Adrenal gland (tissue), 12 donors: Measurements from ENCODE around the gene RHBDL1. TPM values are rescaled to one million over a fixed set of nuclear protein-coding genes. Genes with fewer than 3 reads are reported as not detected.
A peak's percentile ranks its signal among the peaks of the same experiment; 100 is the strongest.

Source experiments
- DNase-seq, 7 donors: peaks; one replicate each; pipeline ENCODE4 v3.0.0-alpha.2; 2019 to 2020
- H3K27ac ChIP-seq, 5 donors: fragments of 200-600 bp; sonication (generic) in 4 of 5; 1 replicate in 3 of 5; 2 replicates in 2 of 5; pipeline versions ENCODE4 v1.5.1 to v1.8.0; 2016 to 2020; ENCODE audit warnings: mild to moderate bottlenecking in 1 of 5
- H3K27me3 ChIP-seq: fragments of 200-600 bp; 2 replicates; pipeline ENCODE4 v1.8.0; 2021
- H3K36me3 ChIP-seq, 2 donors: fragments of 200-600 bp; replicated peaks in 1 of 2; 1 replicate in 1 of 2; 2 replicates in 1 of 2; pipeline versions ENCODE4 v1.5.1 to v1.8.0; 2018 to 2022
- H3K4me1 ChIP-seq, 2 donors: fragments of 200-600 bp; replicated peaks in 1 of 2; 1 replicate in 1 of 2; 2 replicates in 1 of 2; pipeline versions ENCODE4 v1.5.1 to v1.8.0; 2018 to 2021
- H3K4me3 ChIP-seq, 4 donors: fragments of 200-600 bp; sonication (generic) in 3 of 4; one replicate each; pipeline ENCODE4 v1.5.1; 2016 to 2018
- H3K9me3 ChIP-seq, 3 donors: fragments of 200-600 bp; sonication (generic) in 1 of 3; replicated peaks in 1 of 3; 1 replicate in 2 of 3; 2 replicates in 1 of 3; pipeline versions ENCODE4 v1.5.1 to v1.8.0; 2016 to 2021
- POLR2A ChIP-seq, 2 donors: fragments of 450-650 bp; IDR thresholded peaks; one replicate each; pipeline ENCODE4 v1.6.1; 2017; ENCODE audit warnings: antibody characterized with exemption in 2 of 2, mild to moderate bottlenecking in 2 of 2, moderate library complexity in 1 of 2
- WGBS, 4 donors: extraction: QIAGEN DNeasy Blood & Tissue Kit in 2 of 4; methylation state at CpG; one replicate each; pipeline versions ENCODE4 v1.1.5 to v1.1.7; 2013 to 2017; 5-methylcytosine and 5-hydroxymethylcytosine counted together
- intact Hi-C, 2 donors: fragments of 100-400 bp; cut with DNase I; formaldehyde crosslinking; loops; one replicate each; pipeline versions ENCODE4 v1.14.1 to v1.15.0; 2022 to 2023
- polyA plus RNA-seq, 3 donors: library from polyadenylated mRNA; stranded (reverse); fragments of 200-250 nt in 2 of 3; fragments of 350-450 nt in 1 of 3; fragmentation: Illumina TruSeq in 1 of 3; extraction: RNeasy Lipid Tissue Mini Kit (QIAGEN cat#74804) in 1 of 3; gene quantifications; one replicate each; pipeline ENCODE4 v1.2.3, GENCODE V29; 2013 to 2014
- total RNA-seq, 9 donors: library from RNA; depleted of rRNA in 4 of 9; stranded (reverse); fragments of >200 nt in 4 of 9; fragments of 120-200 nt in 1 of 9; fragmentation: NEBNext Ultra II Directional in 1 of 9; extraction: Animal tissue kit (Norgen Biotek cat#: 25700) in 1 of 9; gene quantifications; one replicate each; pipeline versions ENCODE4 v1.1.0 to v1.2.4, GENCODE V29; 2013 to 2023
- TF ChIP-seq, protein P1 (sequence below), 6 experiments: fragments of 450-650 bp in 4 of 6; fragments of 200-600 bp in 2 of 6; sonication (generic) in 1 of 6; IDR thresholded peaks; 1 replicate in 5 of 6; 2 replicates in 1 of 6; pipeline versions ENCODE4 v1.5.1 to v1.8.0; 2016 to 2021; ENCODE audit warnings: antibody characterized with exemption in 6 of 6, mild to moderate bottlenecking in 2 of 6, moderate library complexity in 1 of 6
- donor health status: healthy with polysubstance abuse.
- donor health status: Bipolar disorder and iron deficiency.
- donor health status: DM: yes; HTN: yes; CAD: no.
- donor health status: DM: no; HTN: no; CAD: no.
- donor health status: DM: no; HTN: no; CAD: no.
- donor health status: DM: yes; HTN: yes; CAD: no.

RHBDL1 gene
- total and polyA plus RNA-seq, 12 donors, result 0.13 to 21.1 (median 3.8) TPM

DNA sequence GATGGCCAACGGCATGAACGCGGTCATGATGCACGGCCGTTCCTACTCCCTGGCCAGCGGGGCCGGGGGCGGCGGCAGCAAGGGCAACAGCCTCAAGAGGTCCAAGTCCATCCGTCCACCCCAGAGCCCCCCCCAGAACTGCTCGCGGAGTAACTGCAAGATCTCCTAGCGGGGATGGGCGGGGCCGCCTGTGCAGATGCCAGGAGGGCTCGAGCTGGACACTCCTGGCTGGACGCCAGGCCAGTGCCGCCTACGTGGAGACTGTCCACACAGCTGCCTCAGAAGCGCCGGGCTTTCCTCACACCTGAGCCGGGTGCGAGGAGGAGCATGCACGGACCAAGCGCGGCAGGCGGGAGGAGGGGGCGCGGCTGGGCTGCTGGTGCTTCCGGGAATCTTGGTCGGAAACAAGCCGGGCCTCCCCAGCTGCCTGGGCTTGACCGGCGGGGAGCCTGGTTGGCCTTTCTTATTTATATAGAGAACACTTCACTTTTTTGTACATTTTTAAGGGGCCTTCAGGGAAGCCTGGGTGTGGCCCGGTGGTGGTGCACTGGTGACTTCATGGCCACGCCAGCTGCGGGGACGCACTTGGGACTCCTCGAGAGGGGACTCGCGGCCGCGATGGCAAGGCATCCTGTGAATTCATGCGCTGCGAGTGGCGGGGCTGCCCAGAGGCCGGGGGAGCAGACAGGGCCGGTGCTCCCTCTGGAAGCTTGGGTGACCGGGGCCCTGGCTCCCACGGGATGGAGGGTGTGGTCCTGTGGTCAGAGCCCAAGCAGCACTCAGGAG, 47.8 kb upstream of the RHBDL1 start:
- peaks cover 0 to 16% of the 10 kb centered on the region in 2 donors for H3K36me3 ChIP-seq
- DNase-seq, result peak in 5 of 7 donors; percentile 48 to 67 (median 52)
- no peaks in the 10 kb centered on the region for H3K9me3 ChIP-seq
- 86 to 96% (median 88%) methylated on average over 9 to 50 of the region's 50 CpGs for WGBS, 4 donors
- H3K27ac ChIP-seq, result peak overlapping the region in 2 of 5 donors; percentile 87 to 89
- H3K27me3 ChIP-seq, result no peaks in the 10 kb centered on the region
- TF ChIP-seq POLR2A (IDR thresholded peaks at IDR 0.05), result no peak
- TF ChIP-seq, protein P1, sequence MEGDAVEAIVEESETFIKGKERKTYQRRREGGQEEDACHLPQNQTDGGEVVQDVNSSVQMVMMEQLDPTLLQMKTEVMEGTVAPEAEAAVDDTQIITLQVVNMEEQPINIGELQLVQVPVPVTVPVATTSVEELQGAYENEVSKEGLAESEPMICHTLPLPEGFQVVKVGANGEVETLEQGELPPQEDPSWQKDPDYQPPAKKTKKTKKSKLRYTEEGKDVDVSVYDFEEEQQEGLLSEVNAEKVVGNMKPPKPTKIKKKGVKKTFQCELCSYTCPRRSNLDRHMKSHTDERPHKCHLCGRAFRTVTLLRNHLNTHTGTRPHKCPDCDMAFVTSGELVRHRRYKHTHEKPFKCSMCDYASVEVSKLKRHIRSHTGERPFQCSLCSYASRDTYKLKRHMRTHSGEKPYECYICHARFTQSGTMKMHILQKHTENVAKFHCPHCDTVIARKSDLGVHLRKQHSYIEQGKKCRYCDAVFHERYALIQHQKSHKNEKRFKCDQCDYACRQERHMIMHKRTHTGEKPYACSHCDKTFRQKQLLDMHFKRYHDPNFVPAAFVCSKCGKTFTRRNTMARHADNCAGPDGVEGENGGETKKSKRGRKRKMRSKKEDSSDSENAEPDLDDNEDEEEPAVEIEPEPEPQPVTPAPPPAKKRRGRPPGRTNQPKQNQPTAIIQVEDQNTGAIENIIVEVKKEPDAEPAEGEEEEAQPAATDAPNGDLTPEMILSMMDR (IDR thresholded peaks at IDR 0.05), result no peak
- intact Hi-C loops, result no loop called here
- H3K4me1 ChIP-seq, result peaks cover 7 to 20% of the 10 kb centered on the region in 2 donors
- H3K4me3 ChIP-seq, result no peak overlapping the region

DNA sequence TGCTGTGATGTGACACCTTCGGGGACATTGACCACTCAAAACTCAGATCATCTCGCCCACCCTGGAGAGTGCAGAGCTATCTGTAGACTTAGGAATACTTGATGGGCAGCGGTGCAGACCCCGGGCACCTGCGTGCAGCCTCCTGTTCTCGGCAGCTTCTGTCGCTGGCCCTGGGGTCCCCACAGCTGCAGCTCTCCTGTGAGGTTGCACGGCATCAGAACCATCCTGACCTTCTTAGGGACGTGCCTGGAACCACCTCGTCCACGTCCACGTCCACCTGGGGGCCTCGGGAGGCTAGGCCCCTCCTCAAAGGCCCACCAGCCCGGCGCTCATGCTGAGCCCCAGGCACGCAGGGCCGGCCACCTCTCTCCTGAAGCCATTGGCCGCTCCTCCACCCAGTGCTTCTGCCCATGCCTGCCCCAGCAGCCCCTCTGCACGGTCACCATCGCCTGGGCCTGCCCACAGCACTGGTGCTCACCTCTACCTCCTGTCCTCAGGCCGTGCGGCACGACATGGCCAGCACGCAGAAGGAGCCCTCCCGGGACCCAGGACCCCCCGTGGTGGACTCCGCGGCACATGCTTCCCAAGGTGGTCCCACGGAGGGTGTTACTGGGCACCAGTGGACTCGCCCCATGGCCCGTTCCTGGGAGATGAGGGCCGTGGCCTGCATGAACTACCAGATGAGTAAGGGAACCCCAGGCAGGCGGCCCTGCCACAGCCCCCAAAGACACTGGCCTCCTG, 47.0 kb upstream of the RHBDL1 start:
- intact Hi-C loops, result no loop called here
- 92 to 95% (median 93%) methylated on average over 21 to 33 of the region's 33 CpGs for whole genome bisulfite sequencing, 4 donors
- Histone ChIP-seq H3K36me3 (peaks cover 0 to 16% of the 10 kb centered on the region in 2 donors), H3K27ac (no peak overlapping the region), H3K27me3 (no peaks in the 10 kb centered on the region), H3K4me3 (no peak overlapping the region), H3K9me3 (no peaks in the 10 kb centered on the region), H3K4me1 (peaks cover 7 to 20% of the 10 kb centered on the region in 2 donors)
- peak in 1 of 7 donors; percentile 51 for DNase-seq
- no peak for TF ChIP-seq POLR2A (IDR thresholded peaks at IDR 0.05)
- TF ChIP-seq, protein P1 (IDR thresholded peaks at IDR 0.05), result no peak

DNA sequence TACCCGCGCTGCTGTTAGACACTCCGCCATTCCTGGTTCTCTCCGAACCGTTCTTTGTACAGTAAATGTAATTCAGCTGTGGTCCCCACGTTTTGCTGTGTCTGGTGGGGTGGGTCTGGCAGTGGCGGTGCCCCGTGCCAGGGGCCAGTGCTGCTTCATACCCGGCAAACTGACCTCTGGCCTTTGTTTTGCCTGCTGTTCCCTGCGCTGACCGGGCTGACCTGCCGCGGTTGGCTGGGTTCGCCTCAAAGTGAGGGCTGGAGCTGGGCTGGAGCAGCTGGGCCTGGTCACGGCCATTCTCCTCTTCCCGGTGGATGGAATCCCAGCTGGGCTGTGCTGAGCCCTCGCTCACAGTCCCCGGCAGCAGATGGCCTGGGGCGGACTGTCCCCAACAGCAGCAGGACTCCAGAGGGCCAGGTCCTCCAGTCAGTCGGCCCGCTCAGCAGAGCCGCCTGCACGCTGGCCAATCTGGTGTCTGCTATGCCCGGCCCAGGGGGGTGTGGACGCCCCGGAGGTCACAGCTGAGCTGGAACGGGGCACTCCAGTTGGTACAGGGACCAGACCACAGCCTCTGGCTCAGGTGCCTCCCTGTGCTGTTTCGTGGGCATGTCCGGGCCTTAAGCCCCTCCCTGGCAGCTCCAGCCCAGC, 46.2 kb upstream of the RHBDL1 start:
- peaks cover 7 to 20% of the 10 kb centered on the region in 2 donors for H3K4me1 ChIP-seq
- no peak overlapping the region for H3K4me3 ChIP-seq
- TF ChIP-seq, protein P1 (IDR thresholded peaks at IDR 0.05), result no peak
- no peak for TF ChIP-seq POLR2A (IDR thresholded peaks at IDR 0.05)
- H3K27ac ChIP-seq, result peak overlapping the region in 2 of 5 donors; percentile 2 to 41
- 73 to 90% (median 77%) methylated on average over 9 to 29 of the region's 29 CpGs for WGBS, 4 donors
- H3K36me3 ChIP-seq, result peaks cover 0 to 16% of the 10 kb centered on the region in 2 donors
- peak in 3 of 7 donors; percentile 29 to 77 (median 30) for DNase-seq
- no peaks in the 10 kb centered on the region for H3K9me3 ChIP-seq
- intact Hi-C loops, result no loop called here
- no peaks in the 10 kb centered on the region for H3K27me3 ChIP-seq

DNA sequence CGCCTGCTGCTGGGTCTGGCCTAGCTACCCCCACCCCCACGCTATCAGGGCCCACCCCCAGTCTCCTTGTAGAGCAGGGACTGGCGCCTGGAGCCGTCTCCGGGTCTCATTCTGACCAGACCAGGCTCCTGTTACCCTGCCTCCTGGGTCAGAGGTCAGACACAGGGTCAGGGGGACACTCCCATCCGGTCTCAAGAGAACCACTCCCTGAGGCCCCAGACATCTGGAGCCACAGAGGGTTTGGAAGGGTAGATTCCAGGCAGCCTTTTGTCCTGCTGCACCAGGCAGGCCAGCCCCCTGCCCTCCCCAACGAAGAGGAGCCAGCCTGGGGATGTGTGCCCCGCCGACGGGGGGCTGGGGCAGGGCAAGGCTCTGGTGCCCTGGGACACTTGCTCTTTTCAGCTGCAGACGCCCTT, 45.6 kb upstream of the RHBDL1 start:
- H3K36me3 ChIP-seq, result peaks cover 0 to 16% of the 10 kb centered on the region in 2 donors

More for the DNA sequence above, 45.6 kb upstream of the RHBDL1 start:
- intact Hi-C loops, result no loop called here
- Histone ChIP-seq H3K9me3 (no peaks in the 10 kb centered on the region), H3K4me3 (no peak overlapping the region), H3K27ac (peak overlapping the region in 2 of 5 donors; percentile 2 to 41), H3K4me1 (peaks cover 7 to 20% of the 10 kb centered on the region in 2 donors), H3K27me3 (no peaks in the 10 kb centered on the region)
- DNase-seq, result peak in 4 of 7 donors; percentile 26 to 54 (median 32)
- TF ChIP-seq, protein P1 (IDR thresholded peaks at IDR 0.05), result no peak
- no peak for TF ChIP-seq POLR2A (IDR thresholded peaks at IDR 0.05)
- WGBS, 4 donors, result 41 to 49% methylated on average over 11 of the region's 11 CpGs; no CpG with 5 or more reads in 2 of the 4 donors
